B cell (primary cell): ENCODE results near the gene IDI2. TPM values are rescaled to one million over a fixed set of nuclear protein-coding genes. Genes with fewer than 3 reads are reported as not detected.

Experiments used
- ATAC-seq: fragments of 200-7000 bp; cut with Tn5 transposase; one replicate; pipeline ENCODE4 v1.10.0; 2021; ENCODE audit warnings: low read depth, mild to moderate bottlenecking, moderate number of reproducible peaks, moderate library complexity
- CTCF ChIA-PET: fragments of 350-600 bp; sonication (Branson Sonifier 250); formaldehyde crosslinking; loops from one replicate; lab custom pipeline; 2021; ENCODE audit warnings: antibody characterized with exemption, inconsistent platforms; lab: Charles Lee
- POLR2A ChIA-PET: fragments of 350-600 bp; sonication (Branson Sonifier 250); formaldehyde crosslinking; loops from one replicate; lab custom pipeline; 2021; ENCODE audit warnings: antibody characterized with exemption; lab: Charles Lee
- DNase-seq: peaks from one replicate; pipeline ENCODE4 v3.0.0; 2013
- H2AFZ ChIP-seq: 2 replicates; pipeline ENCODE4 v1.6.1; 2012; ENCODE audit warnings: mild to moderate bottlenecking, low read depth, low read length; ENCODE audit not compliant: insufficient read depth, poor library complexity, severe bottlenecking
- H3K27ac ChIP-seq, 2 donors: 1 replicate in 1 of 2; 2 replicates in 1 of 2; pipeline ENCODE4 v1.5.1; 2012 to 2013; ENCODE audit warnings: low read length in 2 of 2, mild to moderate bottlenecking in 2 of 2, moderate library complexity in 1 of 2
- H3K27me3 ChIP-seq, 4 experiments: fragments of 200-600 bp in 1 of 4; sonication (generic) in 1 of 4; replicated peaks in 1 of 4; 1 replicate in 2 of 4; 2 replicates in 2 of 4; pipeline versions ENCODE4 v1.6.1 to v1.7.0; 2013 to 2016; ENCODE audit warnings: low read length in 3 of 4, mild to moderate bottlenecking in 2 of 4, mixed read lengths in 1 of 4, moderate library complexity in 1 of 4; ENCODE audit not compliant: insufficient read depth in 4 of 4, control insufficient read depth in 3 of 4; ENCODE audit errors: control extremely low read depth in 1 of 4
- H3K36me3 ChIP-seq, 2 experiments: replicated peaks in 1 of 2; 1 replicate in 1 of 2; 2 replicates in 1 of 2; pipeline versions ENCODE4 v1.6.1 to v1.7.1; 2013; ENCODE audit warnings: low read length in 1 of 2; ENCODE audit not compliant: insufficient read depth in 2 of 2, control insufficient read depth in 1 of 2; ENCODE audit errors: control extremely low read depth in 1 of 2, extremely low read depth in 1 of 2
- H3K4me1 ChIP-seq, 2 donors: fragments of 200-600 bp in 1 of 2; sonication (generic) in 1 of 2; 1 replicate in 1 of 2; 2 replicates in 1 of 2; pipeline versions ENCODE4 v1.5.1 to v1.6.1; 2013 to 2017; ENCODE audit warnings: low read length in 2 of 2; ENCODE audit not compliant: control insufficient read depth in 2 of 2, insufficient read depth in 2 of 2
- H3K4me2 ChIP-seq: replicated peaks from 2 replicates; pipeline ENCODE3; 2012; ENCODE audit warnings: mild to moderate bottlenecking, low read depth, low read length; ENCODE audit not compliant: poor library complexity, severe bottlenecking
- H3K4me3 ChIP-seq, 5 experiments: fragments of 200-600 bp in 1 of 5; sonication (generic) in 1 of 5; 1 replicate in 3 of 5; 2 replicates in 2 of 5; pipeline versions ENCODE4 v1.5.1 to v1.7.0; 2011 to 2016; ENCODE audit warnings: low read length in 4 of 5, mild to moderate bottlenecking in 4 of 5, low read depth in 2 of 5, control low read depth in 1 of 5, moderate library complexity in 1 of 5; ENCODE audit not compliant: insufficient read depth in 1 of 5; ENCODE audit errors: control extremely low read depth in 1 of 5, extremely low read depth in 1 of 5
- H3K79me2 ChIP-seq: fragments of 200-600 bp; sonication (generic); one replicate; pipeline ENCODE4 v1.6.0; 2016; ENCODE audit warnings: low read length; ENCODE audit not compliant: control insufficient read depth, insufficient read depth
- H3K9ac ChIP-seq: fragments of 200-600 bp; sonication (generic); 2 replicates; pipeline ENCODE4 v1.6.1; 2017; ENCODE audit warnings: mild to moderate bottlenecking, low read length, moderate library complexity
- H3K9me3 ChIP-seq, 3 donors: one replicate each; pipeline versions ENCODE4 v1.6.1 to v1.7.1; 2013; ENCODE audit warnings: low read length in 2 of 3; ENCODE audit not compliant: control insufficient read depth in 2 of 3, insufficient read depth in 1 of 3; ENCODE audit errors: control extremely low read depth in 1 of 3
- H4K20me1 ChIP-seq: 2 replicates; pipeline ENCODE4 v1.6.0; 2012; ENCODE audit warnings: mild to moderate bottlenecking, low read length; ENCODE audit not compliant: insufficient read depth, control insufficient read depth, poor library complexity, severe bottlenecking
- H3K27ac Mint-ChIP-seq: one replicate; pipeline ENCODE4 v1.8.0; 2021; ENCODE audit warnings: mixed read lengths
- H3K27me3 Mint-ChIP-seq: one replicate; pipeline ENCODE4 v1.8.0; 2021; ENCODE audit warnings: mixed read lengths
- H3K4me1 Mint-ChIP-seq: one replicate; pipeline ENCODE4 v1.8.0; 2021; ENCODE audit warnings: mixed read lengths
- H3K4me3 Mint-ChIP-seq: one replicate; pipeline ENCODE4 v1.8.0; 2021; ENCODE audit warnings: mixed read lengths
- H3K9me3 Mint-ChIP-seq: one replicate; pipeline ENCODE4 v1.8.0; 2022; ENCODE audit warnings: mixed read lengths; ENCODE audit not compliant: insufficient read depth
- EZH2 ChIP-seq: IDR thresholded peaks from 2 replicates; pipeline ENCODE4 v1.6.1; 2012; ENCODE audit warnings: borderline replicate concordance, low read depth, mild to moderate bottlenecking, moderate library complexity, low read length; ENCODE audit not compliant: insufficient read depth, poor library complexity, severe bottlenecking
- WGBS: methylation state at CpG from one replicate; pipeline ENCODE4 v1.1.5; 2013; ENCODE audit warnings: missing lambda C conversion rate; ENCODE audit not compliant: insufficient coverage; 5-methylcytosine and 5-hydroxymethylcytosine counted together
- intact Hi-C: fragments of 100-400 bp; cut with micrococcal nuclease; formaldehyde crosslinking; loops from one replicate; pipeline ENCODE4 v1.10.0; 2022
- polyA plus RNA-seq: library from polyadenylated mRNA; depleted of rRNA; stranded (reverse); fragments of >200 nt; gene quantifications from 2 replicates; pipeline ENCODE4 v1.2.3, GENCODE V29; 2012
- total RNA-seq, 2 donors: library from RNA; stranded (reverse); fragments of 120-200 nt in 1 of 2; gene quantifications; 1 replicate in 1 of 2; 2 replicates in 1 of 2; pipeline versions ENCODE4 v1.2.3 to v1.2.4, GENCODE V29; 2013 to 2022
- TF ChIP-seq, protein P1 (sequence below): fragments of 200-600 bp; IDR thresholded peaks from one replicate; pipeline ENCODE4 v1.8.0; 2022; ENCODE audit warnings: antibody characterized with exemption, mild to moderate bottlenecking

The IDI2 gene
- total and polyA plus RNA-seq, 2 donors (not counting 1 experiment from before 2014, with no cell fraction given), result not detected

DNA sequence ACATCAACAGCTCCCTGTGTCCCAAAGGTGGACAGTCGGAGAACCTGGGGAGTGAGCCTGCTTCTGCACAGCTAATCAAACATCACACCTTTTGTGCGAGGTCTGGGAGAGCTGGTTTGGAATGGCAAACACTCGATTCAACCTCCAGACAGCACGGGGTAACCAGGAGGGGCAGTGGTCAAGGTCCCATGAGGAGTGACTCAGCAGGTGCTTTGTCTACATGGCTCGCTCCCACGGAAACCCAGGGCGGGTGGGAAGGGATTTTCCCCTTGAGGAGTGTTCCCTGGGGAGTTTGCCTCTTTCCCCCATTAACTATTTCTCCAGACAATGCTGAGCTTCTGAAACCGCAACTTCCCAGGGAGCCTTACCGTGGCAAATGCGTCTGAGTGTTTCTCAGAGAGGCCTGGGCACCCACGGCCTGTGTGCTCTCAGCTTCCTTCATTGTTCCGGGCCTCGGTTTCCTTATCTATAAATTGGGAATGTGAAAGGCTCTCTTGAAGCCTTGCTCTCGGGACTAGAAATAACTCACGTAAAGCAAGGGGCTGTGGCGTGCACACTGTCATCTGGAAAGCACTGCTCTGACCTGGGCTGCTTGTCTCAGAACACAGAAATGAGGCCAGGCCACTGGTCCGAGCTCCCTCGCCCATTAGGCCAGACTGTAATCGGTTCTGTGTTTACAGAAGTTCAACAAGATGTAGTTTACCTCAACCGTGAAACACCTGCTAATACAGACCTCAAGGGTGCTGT is 51.4 kb downstream of the IDI2 start:
- Histone ChIP-seq H3K79me2 (no peaks in the 10 kb centered on the region), H2AFZ (no peak overlapping the region), H4K20me1 (no peaks in the 10 kb centered on the region), H3K4me3 (no peak overlapping the region), H3K27ac (no peak overlapping the region), H3K27me3 (no peaks in the 10 kb centered on the region), H3K4me1 (no peaks in the 10 kb centered on the region), H3K9ac (no peak overlapping the region), H3K4me2 (no peak overlapping the region), H3K9me3 (peaks cover 5 to 30% (median 9%) of the 10 kb centered on the region in 3 donors), H3K36me3 (no peaks in the 10 kb centered on the region)
- WGBS, result 87% methylated on average over 15 of the region's 20 CpGs
- POLR2A ChIA-PET, result no interaction called here
- ATAC-seq (no peak), DNase-seq (no peak)
- peaks cover 9% of the 10 kb centered on the region for H3K27me3 Mint-ChIP-seq
- H3K27ac Mint-ChIP-seq, result no peak overlapping the region
- no peak for TF ChIP-seq EZH2
- TF ChIP-seq, protein P1, sequence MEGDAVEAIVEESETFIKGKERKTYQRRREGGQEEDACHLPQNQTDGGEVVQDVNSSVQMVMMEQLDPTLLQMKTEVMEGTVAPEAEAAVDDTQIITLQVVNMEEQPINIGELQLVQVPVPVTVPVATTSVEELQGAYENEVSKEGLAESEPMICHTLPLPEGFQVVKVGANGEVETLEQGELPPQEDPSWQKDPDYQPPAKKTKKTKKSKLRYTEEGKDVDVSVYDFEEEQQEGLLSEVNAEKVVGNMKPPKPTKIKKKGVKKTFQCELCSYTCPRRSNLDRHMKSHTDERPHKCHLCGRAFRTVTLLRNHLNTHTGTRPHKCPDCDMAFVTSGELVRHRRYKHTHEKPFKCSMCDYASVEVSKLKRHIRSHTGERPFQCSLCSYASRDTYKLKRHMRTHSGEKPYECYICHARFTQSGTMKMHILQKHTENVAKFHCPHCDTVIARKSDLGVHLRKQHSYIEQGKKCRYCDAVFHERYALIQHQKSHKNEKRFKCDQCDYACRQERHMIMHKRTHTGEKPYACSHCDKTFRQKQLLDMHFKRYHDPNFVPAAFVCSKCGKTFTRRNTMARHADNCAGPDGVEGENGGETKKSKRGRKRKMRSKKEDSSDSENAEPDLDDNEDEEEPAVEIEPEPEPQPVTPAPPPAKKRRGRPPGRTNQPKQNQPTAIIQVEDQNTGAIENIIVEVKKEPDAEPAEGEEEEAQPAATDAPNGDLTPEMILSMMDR, result no peak
- intact Hi-C loops, result no loop called here
- no peak overlapping the region for H3K4me3 Mint-ChIP-seq
- CTCF ChIA-PET, result no interaction called here
- H3K4me1 Mint-ChIP-seq, result no peaks in the 10 kb centered on the region
- peaks cover 12% of the 10 kb centered on the region for H3K9me3 Mint-ChIP-seq

DNA sequence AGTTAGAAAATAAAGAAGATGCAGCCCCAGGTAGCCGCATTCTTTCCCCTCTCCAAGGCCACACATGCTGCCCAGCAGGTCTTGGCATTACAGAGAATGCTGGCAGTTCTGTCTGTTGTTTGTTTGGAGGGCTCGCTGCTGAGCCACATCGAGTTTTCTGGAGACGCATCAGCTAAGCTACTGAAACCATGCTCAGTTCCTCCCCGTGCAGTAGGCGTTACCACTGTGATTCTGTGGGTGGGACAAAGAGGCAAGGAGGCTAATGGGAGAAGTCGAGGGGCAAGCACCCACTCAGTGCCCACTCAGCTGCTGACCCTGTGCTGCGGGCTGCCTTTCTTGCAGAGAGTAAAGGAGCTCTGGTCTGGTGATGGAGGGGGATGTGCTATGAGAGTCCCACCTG is 52.9 kb downstream of the IDI2 start:
- Histone ChIP-seq H3K36me3 (no peaks in the 10 kb centered on the region), H3K79me2 (no peaks in the 10 kb centered on the region), H3K4me2 (no peak overlapping the region), H3K9ac (no peak overlapping the region), H3K27me3 (no peaks in the 10 kb centered on the region), H3K4me3 (no peak overlapping the region), H3K27ac (no peak overlapping the region), H2AFZ (no peak overlapping the region), H3K4me1 (no peaks in the 10 kb centered on the region), H3K9me3 (peaks cover 0 to 27% (median 0%) of the 10 kb centered on the region in 3 donors), H4K20me1 (no peaks in the 10 kb centered on the region)
- Mint-ChIP-seq H3K27ac (no peak overlapping the region), H3K4me3 (no peak overlapping the region), H3K9me3 (peaks cover 4% of the 10 kb centered on the region), H3K4me1 (no peaks in the 10 kb centered on the region), H3K27me3 (peaks cover 19% of the 10 kb centered on the region)
- no peak for DNase-seq
- intact Hi-C loops, result no loop called here
- CTCF ChIA-PET, result no interaction called here
- TF ChIP-seq, protein P1, result no peak
- TF ChIP-seq EZH2, result no peak
- POLR2A ChIA-PET, result no interaction called here
- no peak for ATAC-seq
- WGBS, result 74% methylated on average over 7 of the region's 8 CpGs
